Stimulated activated CD8-positive, alpha-beta memory T cell treated with anti-CD3 and anti-CD28 coated beads, Interleukin-7, amount 100 ng/mL, for 24 hours (primary cell): ENCODE results near the gene COL4A4.

ENCODE experiments used
- DNase-seq: peaks from one replicate; pipeline ENCODE4 v3.0.0-alpha.2; 2020; ENCODE audit warnings: low read depth

The COL4A4 gene

DNA sequence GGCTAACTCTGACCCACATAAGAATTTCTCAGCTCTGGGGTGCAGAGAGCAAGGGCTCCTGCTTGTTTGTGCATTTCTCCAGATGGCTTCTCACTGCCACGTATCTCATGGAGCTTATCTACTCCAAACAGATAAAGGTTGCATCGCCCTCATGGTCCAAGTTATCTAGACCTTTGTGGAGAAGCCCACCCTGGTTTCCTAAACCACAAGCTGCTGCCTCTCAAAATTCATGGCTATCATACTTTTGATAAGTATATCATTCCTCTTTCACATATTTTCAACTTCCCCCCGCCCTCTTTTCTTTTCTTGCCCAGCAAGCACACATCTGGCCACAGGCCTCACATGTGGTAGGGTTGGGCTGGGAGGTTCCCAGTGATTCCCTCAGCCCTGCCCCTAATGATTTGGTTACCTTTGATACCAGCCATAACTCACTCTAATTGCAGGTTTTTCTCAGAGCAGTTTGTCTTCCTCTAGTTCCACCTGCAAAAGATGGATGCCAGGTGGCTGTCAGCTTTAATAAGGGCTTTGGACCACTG, 182.1 kb downstream of the COL4A4 start:
- DNase-seq, result no peak

- no peak for DNase-seq
Observed at GRCh38 chr2:226979004-226979403, 185.0 kb downstream of the COL4A4 start.

DNA sequence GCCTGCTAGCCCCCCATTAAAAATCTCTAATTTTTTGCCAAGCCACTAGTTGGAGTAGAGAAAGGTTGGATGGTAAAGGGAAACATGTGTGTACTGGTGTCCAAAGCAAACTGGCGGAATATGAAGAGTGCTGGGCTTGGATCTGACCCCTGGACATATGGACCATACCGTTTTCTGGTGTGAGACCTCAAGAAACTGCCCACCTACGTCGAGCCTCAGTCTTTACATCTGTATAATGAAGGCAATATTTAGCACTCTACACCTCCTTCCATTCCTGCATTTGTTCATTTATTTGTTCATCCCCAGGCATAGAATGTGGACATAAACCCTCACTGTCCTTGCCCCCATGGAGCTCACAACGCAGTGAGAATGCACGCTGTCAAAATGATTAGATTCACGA, 185.7 kb downstream of the COL4A4 start:
- DNase-seq, result no peak

DNA sequence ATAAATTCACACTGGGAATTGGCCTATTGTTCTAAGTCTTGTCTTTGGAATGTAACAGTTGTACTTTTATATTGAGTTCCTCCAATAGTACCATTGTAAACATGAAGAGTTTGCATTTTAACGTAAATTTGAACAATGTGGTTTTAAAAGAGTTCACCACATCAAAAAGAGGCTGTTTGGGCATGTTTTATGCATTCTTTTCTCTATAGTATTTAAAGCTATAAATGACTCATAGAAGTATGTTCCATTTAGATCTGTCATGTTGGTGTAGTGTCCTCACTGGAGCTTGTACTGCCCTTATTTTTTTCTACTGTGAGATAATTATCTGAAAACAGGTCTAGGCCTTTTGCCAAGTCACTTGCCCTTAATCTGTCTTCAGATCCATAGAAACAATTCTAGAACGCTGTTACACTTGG, 186.2 kb downstream of the COL4A4 start:
- no peak for DNase-seq

GRCh38 chr2:226973816-226974215, 190.2 kb downstream of the COL4A4 start:
- DNase-seq, result no peak

DNA sequence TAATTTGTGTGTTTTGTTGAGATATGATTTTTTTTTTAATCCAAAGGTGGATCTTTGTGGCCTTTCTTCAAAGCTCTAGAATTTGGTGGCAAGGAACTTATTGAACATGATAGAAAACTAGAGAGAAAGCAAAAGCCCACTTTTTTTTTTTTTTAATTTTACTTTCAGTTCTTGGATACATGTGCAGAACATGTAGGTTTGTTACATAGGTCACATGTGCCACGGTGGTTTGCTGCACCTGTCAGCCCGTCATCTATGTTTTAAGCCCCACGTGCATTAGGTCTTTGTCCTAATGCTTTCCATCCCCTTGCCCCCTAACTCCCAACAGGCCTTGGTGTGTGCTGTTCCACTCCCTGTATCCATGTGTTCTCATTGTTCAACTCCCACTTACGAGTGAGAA, 192.2 kb downstream of the COL4A4 start:
- no peak for DNase-seq

DNA sequence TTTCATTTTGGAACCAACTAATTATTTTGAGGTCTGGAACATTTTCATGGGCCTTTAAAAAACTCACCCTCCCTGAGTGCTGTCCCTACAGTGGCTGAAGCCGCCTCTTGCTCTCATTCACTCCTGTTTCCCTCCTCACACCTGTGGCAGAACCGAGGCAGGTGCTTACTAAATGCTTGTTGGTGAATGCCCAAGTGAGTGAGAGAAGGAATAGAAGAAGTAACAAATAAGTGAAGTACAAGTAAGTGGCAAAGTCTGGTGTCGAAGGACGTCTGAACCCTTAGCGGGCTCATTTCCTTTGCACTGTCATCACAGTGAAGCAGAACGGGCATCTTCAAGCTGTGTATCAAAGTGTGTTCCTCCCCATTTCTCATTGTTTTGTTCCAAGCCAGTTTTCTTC, 192.9 kb downstream of the COL4A4 start:
- DNase-seq, result no peak

DNA sequence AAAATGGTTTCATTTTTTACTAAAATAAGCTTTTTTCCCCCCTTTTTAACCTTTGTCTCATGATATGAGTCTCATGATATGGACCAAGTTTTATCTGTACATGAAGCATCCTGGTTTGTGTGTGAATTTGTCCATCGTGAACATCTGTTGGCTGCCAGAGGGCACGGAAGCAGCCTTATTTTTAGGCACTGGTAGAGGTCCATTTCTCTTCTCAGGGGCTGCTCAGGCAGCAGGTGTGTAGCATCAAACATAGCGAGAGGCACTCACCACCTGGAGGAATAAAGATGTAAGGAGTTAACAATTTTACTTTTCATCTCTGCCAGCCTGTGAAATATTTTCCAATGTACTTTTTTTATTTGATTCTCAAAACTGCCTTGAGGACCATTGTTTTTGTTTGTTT, 193.6 kb downstream of the COL4A4 start:
- no peak for DNase-seq

- no peak for DNase-seq
Observed at GRCh38 chr2:226969417-226970080, 194.5 kb downstream of the COL4A4 start.

GRCh38 chr2:226965376-226965775, 198.6 kb downstream of the COL4A4 start:
- no peak for DNase-seq

GRCh38 chr2:226963528-226963927, 200.5 kb downstream of the COL4A4 start:
- no peak for DNase-seq

DNA sequence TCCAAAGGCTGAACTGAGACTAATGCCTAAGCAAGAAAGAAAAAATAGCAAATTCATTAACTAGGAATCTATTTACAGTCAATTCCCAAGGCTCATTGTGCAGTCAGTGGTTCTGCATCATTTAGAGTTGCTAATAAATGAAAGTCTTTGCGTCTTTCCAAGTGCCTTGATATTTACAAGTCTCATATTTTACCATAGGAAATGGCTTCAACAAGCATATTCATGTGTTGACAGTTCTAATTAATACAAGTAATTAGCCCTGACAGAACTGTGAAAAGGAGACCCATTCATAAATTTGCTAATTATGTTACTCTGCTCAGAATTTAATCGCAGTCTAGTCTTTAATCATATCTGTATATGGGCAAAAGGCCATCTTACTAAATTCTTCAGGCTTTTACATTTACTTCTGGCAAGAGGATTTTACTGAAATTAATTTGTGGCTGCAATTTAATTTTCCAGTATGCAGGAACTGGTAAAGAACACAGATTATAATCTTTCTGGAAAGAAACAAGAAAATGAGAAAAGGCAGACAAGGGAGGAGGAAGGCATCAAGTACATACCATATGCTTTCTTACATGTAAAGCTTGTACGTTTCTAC, 201.7 kb downstream of the COL4A4 start:
- DNase-seq, result no peak

GRCh38 chr2:226959418-226959817, 204.6 kb downstream of the COL4A4 start:
- DNase-seq, result no peak

DNA sequence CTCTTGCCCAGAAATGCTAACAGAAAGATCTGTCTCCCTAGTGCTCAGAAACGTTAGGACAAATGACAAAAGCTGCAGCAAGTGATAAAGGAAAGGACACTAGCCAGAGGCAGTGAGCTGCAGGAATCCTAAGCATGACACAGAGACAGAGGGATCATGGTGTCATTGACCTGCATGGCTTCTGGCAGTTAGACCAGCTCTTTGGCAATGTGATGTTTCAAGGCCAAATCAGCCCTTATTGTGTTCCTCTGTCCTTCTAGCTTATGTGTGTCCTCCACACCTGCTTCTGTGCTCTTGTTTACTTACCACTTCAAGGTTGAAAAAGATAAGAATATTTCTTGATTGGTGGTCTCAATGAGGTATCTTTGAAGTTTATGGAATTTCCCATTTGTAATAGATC, 207.3 kb downstream of the COL4A4 start:
- no peak for DNase-seq

- no peak for DNase-seq
Observed at GRCh38 chr2:226953826-226954225, 210.2 kb downstream of the COL4A4 start.

DNA sequence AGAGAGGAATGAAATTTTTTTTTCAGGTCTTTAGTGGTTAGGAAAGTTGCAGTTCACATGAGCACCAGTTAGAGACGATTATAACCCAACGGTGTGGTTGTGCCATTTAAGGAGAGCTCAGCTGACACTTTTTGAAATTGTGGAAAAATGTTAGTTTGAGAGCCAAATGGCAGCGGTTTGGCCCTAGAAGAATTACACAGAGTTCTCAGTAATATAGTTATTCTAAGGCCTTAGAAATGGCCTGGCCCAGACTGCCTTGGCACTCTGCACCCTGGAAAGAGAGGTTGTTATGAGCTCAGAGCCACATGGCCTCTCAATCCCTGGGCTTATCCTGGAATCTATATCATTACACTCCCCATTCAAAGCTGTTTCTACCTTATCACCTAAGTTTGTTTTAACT, 210.8 kb downstream of the COL4A4 start:
- no peak for DNase-seq
